Endothelial cell of hepatic sinusoid (primary cell): ENCODE data around the gene KLF15.
"Not testable (repeated sequence)": the region's sequence is repeated elsewhere in the genome, so short reads cannot be mapped to it uniquely, and the experiment has no call there.

Experiments
- in situ Hi-C: cut with HindIII; loops from 2 replicates; pipeline ENCODE4 v1.10.0; 2017; ENCODE audit warnings: low sequenced_read_pairs

Gene KLF15

GRCh38 chr3:126331812-126332336 lies 25.3 kb downstream of the KLF15 start:
- in situ Hi-C loops, result not testable (repeated sequence)

- in situ Hi-C loops, result no loop called here
These were observed 27.1 kb downstream of the KLF15 start for GRCh38 chr3:126329927-126330725.

- in situ Hi-C loops, result no loop called here
These were observed 30.6 kb downstream of the KLF15 start for GRCh38 chr3:126326629-126327028.

GRCh38 chr3:126322181-126322967 lies 34.8 kb downstream of the KLF15 start:
- in situ Hi-C loops, result no loop called here

GRCh38 chr3:126321490-126321889 lies 35.7 kb downstream of the KLF15 start:
- in situ Hi-C loops, result no loop called here

GRCh38 chr3:126320517-126321293 lies 36.5 kb downstream of the KLF15 start:
- in situ Hi-C loops, result no loop called here

GRCh38 chr3:126319701-126320295 lies 37.4 kb downstream of the KLF15 start:
- in situ Hi-C loops, result no loop called here

- in situ Hi-C loops, result no loop called here
These were observed 39.9 kb downstream of the KLF15 start for GRCh38 chr3:126317029-126317996.

- in situ Hi-C loops, result no loop called here
These were observed 40.7 kb downstream of the KLF15 start for GRCh38 chr3:126316501-126316939.

GRCh38 chr3:126316031-126316461 lies 41.2 kb downstream of the KLF15 start:
- in situ Hi-C loops, result no loop called here

- in situ Hi-C loops, result loop anchor here (5.0 kb wide), 1 partner anchor 52 kb away; no protein-coding TSS in a partner anchor
These were observed 42.2 kb downstream of the KLF15 start for GRCh38 chr3:126314790-126315658.

- in situ Hi-C loops, result loop anchor here (5.0 kb wide), 1 partner anchor 53 kb away; no protein-coding TSS in a partner anchor
These were observed 42.9 kb downstream of the KLF15 start for GRCh38 chr3:126314305-126314789.

- in situ Hi-C loops, result loop anchor here (5.0 kb wide), 1 partner anchor 54 kb away; no protein-coding TSS in a partner anchor
These were observed 43.5 kb downstream of the KLF15 start for GRCh38 chr3:126313580-126314304.

- in situ Hi-C loops, result loop anchor here (5.0 kb wide), 1 partner anchor 54 kb away; no protein-coding TSS in a partner anchor
These were observed 44.0 kb downstream of the KLF15 start for GRCh38 chr3:126313166-126313565.

GRCh38 chr3:126312341-126312740 lies 44.9 kb downstream of the KLF15 start:
- in situ Hi-C loops, result loop anchor here (5.0 kb wide), 1 partner anchor 55 kb away; no protein-coding TSS in a partner anchor

GRCh38 chr3:126311338-126311978 lies 45.8 kb downstream of the KLF15 start:
- in situ Hi-C loops, result loop anchor here (5.0 kb wide), 1 partner anchor 56 kb away; no protein-coding TSS in a partner anchor

- in situ Hi-C loops, result loop anchor here (5.0 kb wide), 1 partner anchor 56 kb away; no protein-coding TSS in a partner anchor
These were observed 46.4 kb downstream of the KLF15 start for GRCh38 chr3:126310816-126311215.
